ENCODE data around the gene HSPA6.
"Not testable (repeated sequence)": the region's sequence is repeated elsewhere in the genome, so short reads cannot be mapped to it uniquely, and the experiment has no call there.

The HSPA6 gene

GRCh38 chr1:161523817-161524741, at the start of gene HSPA6:
Gene HSPA6, plus strand, starts transcription at chr1:161524540. Its CDS starts 119 bp downstream, at chr1:161524659.
- peak; percentile 71 to 77 (median 72) for DNase-seq (ENCODE audit: low read depth in 3 of 3)

- not testable (repeated sequence) for DNase-seq (ENCODE audit: low read depth in 3 of 3)
Observed at GRCh38 chr1:161477711-161478110, 46.6 kb upstream of the HSPA6 start.

GRCh38 chr1:161478985-161479384, 45.4 kb upstream of the HSPA6 start:
- DNase-seq (ENCODE audit: low read depth in 3 of 3) = no peak

GRCh38 chr1:161480381-161481035, 43.8 kb upstream of the HSPA6 start:
- DNase-seq (ENCODE audit: low read depth in 3 of 3) = no peak

- no peak for DNase-seq (ENCODE audit: low read depth in 3 of 3)
Observed at GRCh38 chr1:161481624-161482392, 42.5 kb upstream of the HSPA6 start.

GRCh38 chr1:161482610-161483009, 41.7 kb upstream of the HSPA6 start:
- no peak for DNase-seq (ENCODE audit: low read depth in 3 of 3)

- DNase-seq (ENCODE audit: low read depth in 3 of 3) = no peak
Observed at GRCh38 chr1:161483361-161483760, 41.0 kb upstream of the HSPA6 start.

GRCh38 chr1:161484613-161485012, 39.7 kb upstream of the HSPA6 start:
- no peak for DNase-seq (ENCODE audit: low read depth in 3 of 3)

GRCh38 chr1:161486806-161487741, 37.3 kb upstream of the HSPA6 start:
- DNase-seq (ENCODE audit: low read depth in 3 of 3) = peak in 2 of 3 experiments; percentile 9 to 40

- DNase-seq (ENCODE audit: low read depth in 3 of 3) = no peak
Observed at GRCh38 chr1:161491472-161491871, 32.9 kb upstream of the HSPA6 start.

- DNase-seq (ENCODE audit: low read depth in 3 of 3) = no peak
Observed at GRCh38 chr1:161492827-161493226, 31.5 kb upstream of the HSPA6 start.

GRCh38 chr1:161494091-161494735, 30.1 kb upstream of the HSPA6 start:
- DNase-seq (ENCODE audit: low read depth in 3 of 3) = no peak

GRCh38 chr1:161495490-161495889, 28.9 kb upstream of the HSPA6 start:
- no peak for DNase-seq (ENCODE audit: low read depth in 3 of 3)

GRCh38 chr1:161497961-161498360, 26.4 kb upstream of the HSPA6 start:
- no peak for DNase-seq (ENCODE audit: low read depth in 3 of 3)

GRCh38 chr1:161498646-161499045, 25.7 kb upstream of the HSPA6 start:
- no peak for DNase-seq (ENCODE audit: low read depth in 3 of 3)

- DNase-seq (ENCODE audit: low read depth in 3 of 3) = no peak
Observed at GRCh38 chr1:161499099-161500039, 25.0 kb upstream of the HSPA6 start.

- no peak for DNase-seq (ENCODE audit: low read depth in 3 of 3)
Observed at GRCh38 chr1:161501234-161501633, 23.1 kb upstream of the HSPA6 start.

- no peak for DNase-seq (ENCODE audit: low read depth in 3 of 3)
Observed at GRCh38 chr1:161502181-161502580, 22.2 kb upstream of the HSPA6 start.

GRCh38 chr1:161502641-161503393, 21.5 kb upstream of the HSPA6 start:
- no peak for DNase-seq (ENCODE audit: low read depth in 3 of 3)
